ENCODE measurements around the gene MPHOSPH9. TPM values are rescaled to one million over a fixed set of nuclear protein-coding genes. Genes with fewer than 3 reads are reported as not detected.

Gene MPHOSPH9
- total RNA-seq, 4 donors from 2014 or later, result 21.3 to 124 (median 75.1) TPM

GRCh38 chr12:123265851-123266678 lies 33.1 kb upstream of the MPHOSPH9 start:
- TF ChIP-seq, protein P1, sequence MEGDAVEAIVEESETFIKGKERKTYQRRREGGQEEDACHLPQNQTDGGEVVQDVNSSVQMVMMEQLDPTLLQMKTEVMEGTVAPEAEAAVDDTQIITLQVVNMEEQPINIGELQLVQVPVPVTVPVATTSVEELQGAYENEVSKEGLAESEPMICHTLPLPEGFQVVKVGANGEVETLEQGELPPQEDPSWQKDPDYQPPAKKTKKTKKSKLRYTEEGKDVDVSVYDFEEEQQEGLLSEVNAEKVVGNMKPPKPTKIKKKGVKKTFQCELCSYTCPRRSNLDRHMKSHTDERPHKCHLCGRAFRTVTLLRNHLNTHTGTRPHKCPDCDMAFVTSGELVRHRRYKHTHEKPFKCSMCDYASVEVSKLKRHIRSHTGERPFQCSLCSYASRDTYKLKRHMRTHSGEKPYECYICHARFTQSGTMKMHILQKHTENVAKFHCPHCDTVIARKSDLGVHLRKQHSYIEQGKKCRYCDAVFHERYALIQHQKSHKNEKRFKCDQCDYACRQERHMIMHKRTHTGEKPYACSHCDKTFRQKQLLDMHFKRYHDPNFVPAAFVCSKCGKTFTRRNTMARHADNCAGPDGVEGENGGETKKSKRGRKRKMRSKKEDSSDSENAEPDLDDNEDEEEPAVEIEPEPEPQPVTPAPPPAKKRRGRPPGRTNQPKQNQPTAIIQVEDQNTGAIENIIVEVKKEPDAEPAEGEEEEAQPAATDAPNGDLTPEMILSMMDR (IDR thresholded peaks at IDR 0.05), result no peak
- DNase-seq, result no peak
- Histone ChIP-seq H3K27ac (no peak overlapping the region), H3K4me1 (peaks cover 0 to 8% of the 10 kb centered on the region in 2 donors), H3K27me3 (no peaks in the 10 kb centered on the region), H3K9me3 (no peaks in the 10 kb centered on the region), H3K36me3 (no peaks in the 10 kb centered on the region), H3K4me3 (no peak overlapping the region)
- intact Hi-C loops (cut with DNase I; ENCODE audit: low total_unique reads), result no loop called here

- no peak overlapping the region for H3K27ac ChIP-seq
- H3K4me1 ChIP-seq, result peaks cover 0 to 8% of the 10 kb centered on the region in 2 donors
- no peak overlapping the region for H3K4me3 ChIP-seq
- intact Hi-C loops (cut with DNase I; ENCODE audit: low total_unique reads), result no loop called here
- no peak for DNase-seq
- TF ChIP-seq POLR2A (IDR thresholded peaks at IDR 0.05), result no peak
- H3K9me3 ChIP-seq, result no peaks in the 10 kb centered on the region
- no peaks in the 10 kb centered on the region for H3K36me3 ChIP-seq
- H3K27me3 ChIP-seq, result no peaks in the 10 kb centered on the region
Observed at GRCh38 chr12:123264642-123265041, 31.7 kb upstream of the MPHOSPH9 start.

GRCh38 chr12:123263196-123263817 lies 30.4 kb upstream of the MPHOSPH9 start:
- Histone ChIP-seq H3K36me3 (no peaks in the 10 kb centered on the region), H3K9me3 (no peaks in the 10 kb centered on the region)
- intact Hi-C loops (cut with DNase I; ENCODE audit: low total_unique reads), result no loop called here

GRCh38 chr12:123261196-123261595 lies 28.3 kb upstream of the MPHOSPH9 start:
- no peaks in the 10 kb centered on the region for H3K36me3 ChIP-seq

More at GRCh38 chr12:123263196-123263817, 30.4 kb upstream of the MPHOSPH9 start:
- DNase-seq, result no peak
- TF ChIP-seq POLR2A (IDR thresholded peaks at IDR 0.05), result no peak
- TF ChIP-seq, protein P1 (IDR thresholded peaks at IDR 0.05), result no peak
- Histone ChIP-seq H3K27ac (no peak overlapping the region), H3K4me3 (no peak overlapping the region), H3K4me1 (no peaks in the 10 kb centered on the region), H3K27me3 (no peaks in the 10 kb centered on the region)

DNA sequence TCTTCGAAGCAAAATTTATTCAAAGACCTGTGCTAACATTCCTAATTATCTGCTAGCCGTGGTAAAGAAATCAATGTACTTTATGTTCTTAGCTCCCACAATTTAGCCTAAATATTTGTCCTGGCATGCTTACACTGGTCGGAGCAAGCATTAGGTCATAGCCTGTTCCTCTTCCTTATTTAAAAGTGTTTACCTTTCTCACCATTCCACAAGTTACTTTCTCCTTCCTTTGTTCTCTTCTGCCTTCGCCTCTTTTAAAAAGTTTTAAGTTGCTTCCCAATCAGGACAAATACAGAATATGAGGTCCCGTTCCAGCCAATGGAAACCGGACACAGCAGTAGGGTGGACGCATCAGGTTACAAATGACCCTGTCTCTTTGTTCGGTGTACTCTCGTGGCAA lies 27.1 kb upstream of the MPHOSPH9 start:
- H3K36me3 ChIP-seq, result no peaks in the 10 kb centered on the region
- no peaks in the 10 kb centered on the region for H3K27me3 ChIP-seq
- no peak overlapping the region for H3K27ac ChIP-seq
- H3K9me3 ChIP-seq, result no peaks in the 10 kb centered on the region
- DNase-seq, result no peak
- TF ChIP-seq POLR2A (IDR thresholded peaks at IDR 0.05), result no peak
- TF ChIP-seq, protein P1 (IDR thresholded peaks at IDR 0.05), result no peak
- intact Hi-C loops (cut with DNase I; ENCODE audit: low total_unique reads), result no loop called here
- peaks cover 0 to 1% of the 10 kb centered on the region in 2 donors for H3K4me1 ChIP-seq
- H3K4me3 ChIP-seq, result no peak overlapping the region

More at GRCh38 chr12:123261196-123261595, 28.3 kb upstream of the MPHOSPH9 start:
- Histone ChIP-seq H3K9me3 (no peaks in the 10 kb centered on the region), H3K4me1 (no peaks in the 10 kb centered on the region), H3K4me3 (no peak overlapping the region), H3K27me3 (no peaks in the 10 kb centered on the region), H3K27ac (no peak overlapping the region)
- no peak for TF ChIP-seq POLR2A (IDR thresholded peaks at IDR 0.05)
- TF ChIP-seq, protein P1 (IDR thresholded peaks at IDR 0.05), result no peak
- intact Hi-C loops (cut with DNase I; ENCODE audit: low total_unique reads), result no loop called here
- no peak for DNase-seq

All from uterus (tissue), 4 donors.